Measurements from ENCODE around the gene PHACTR1.
"Not testable (repeated sequence)": the region's sequence is repeated elsewhere in the genome, so short reads cannot be mapped to it uniquely, and the experiment has no call there.

DNA sequence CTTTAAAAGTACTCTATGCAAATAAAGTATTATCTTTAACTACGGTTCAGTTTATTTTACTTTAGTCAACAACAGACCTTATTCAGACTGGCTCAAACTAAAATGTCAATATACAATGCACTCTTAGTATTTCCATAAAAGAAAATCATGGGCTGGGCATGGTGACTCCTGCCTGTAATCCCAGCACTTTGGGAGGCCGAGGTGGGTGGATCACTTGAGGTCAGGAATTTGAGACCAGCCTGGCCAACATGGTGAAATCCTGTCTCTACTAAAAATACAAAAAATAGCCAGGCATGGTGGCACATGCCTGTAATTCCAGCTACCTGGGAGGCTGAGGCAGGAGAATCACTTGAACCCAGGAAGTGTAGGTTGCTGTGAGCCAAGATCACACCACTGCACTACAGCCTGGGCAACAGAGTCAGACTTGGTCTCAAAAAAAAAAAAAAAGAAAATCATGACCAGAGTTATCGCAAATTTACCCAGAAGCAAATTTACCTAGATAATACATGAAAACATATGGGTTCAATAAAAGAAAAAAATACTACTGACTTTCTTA lies 609.5 kb downstream of the PHACTR1 start:
- TF ChIP-seq EZH2phosphoT487 (IDR thresholded peaks at IDR 0.05; ENCODE audit: low read depth); CTCF (IDR thresholded peaks at IDR 0.05; ENCODE audit: low read depth, low read length): not testable (repeated sequence)

Measured in OCI-LY3 (cell line).